GM19463 (cell line): ENCODE results near the gene DGCR6L.
"Not testable (repeated sequence)": the region's sequence is repeated elsewhere in the genome, so short reads cannot be mapped to it uniquely, and the experiment has no call there.

Experiments
- ATAC-seq: cut with Tn5 transposase; IDR thresholded peaks from one replicate; pipeline ENCODE4 v1.9.1; 2021; ENCODE audit warnings: mild to moderate bottlenecking, moderate library complexity; ENCODE audit not compliant: unreplicated experiment

The DGCR6L gene

DNA sequence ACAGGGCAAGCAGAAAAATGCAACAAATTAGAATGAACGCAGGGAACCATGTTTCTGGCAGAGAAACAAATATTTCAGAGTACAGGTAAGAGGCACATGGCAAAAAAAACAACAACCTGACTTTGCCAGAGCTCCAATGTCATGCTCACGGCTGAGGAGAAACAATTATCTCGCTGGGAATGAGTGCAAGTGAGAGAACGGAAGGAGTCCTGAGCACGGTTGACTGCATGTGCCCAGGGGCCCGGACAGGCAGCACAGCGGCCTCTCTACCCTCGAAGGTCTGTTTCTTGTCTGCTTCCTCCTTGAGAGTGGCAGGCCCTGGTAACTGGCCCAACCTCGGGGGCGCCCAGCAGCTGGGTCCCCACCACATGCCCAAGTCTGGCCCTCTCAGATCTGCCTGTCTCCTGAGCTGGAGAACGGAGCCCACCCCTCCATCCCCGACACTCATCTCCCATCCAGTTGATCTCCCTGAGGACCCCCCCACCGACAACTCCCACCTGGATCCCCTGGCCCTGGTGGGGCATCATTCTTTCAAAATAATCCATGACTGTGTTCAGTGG lies 27.1 kb downstream of the DGCR6L start:
- ATAC-seq, result no peak

DNA sequence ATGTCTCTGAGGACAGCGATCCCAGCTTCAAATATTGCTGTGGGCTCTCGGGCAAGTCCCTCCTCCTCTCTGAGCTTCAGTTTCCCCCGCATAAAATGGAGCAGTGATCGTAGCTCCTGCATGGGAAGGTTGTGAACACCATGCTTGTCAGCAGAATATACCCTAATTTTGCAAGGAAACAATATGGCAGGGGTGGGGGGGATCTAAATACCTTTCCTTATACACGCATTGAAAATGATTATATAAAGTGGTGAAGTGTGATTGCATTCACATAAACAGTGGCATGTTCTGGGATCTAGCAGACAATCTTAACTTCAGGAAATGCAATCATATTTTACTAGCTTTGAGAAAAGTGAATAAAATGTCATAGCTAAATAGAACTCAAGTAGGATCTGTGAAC lies 27.8 kb downstream of the DGCR6L start:
- ATAC-seq, result no peak

DNA sequence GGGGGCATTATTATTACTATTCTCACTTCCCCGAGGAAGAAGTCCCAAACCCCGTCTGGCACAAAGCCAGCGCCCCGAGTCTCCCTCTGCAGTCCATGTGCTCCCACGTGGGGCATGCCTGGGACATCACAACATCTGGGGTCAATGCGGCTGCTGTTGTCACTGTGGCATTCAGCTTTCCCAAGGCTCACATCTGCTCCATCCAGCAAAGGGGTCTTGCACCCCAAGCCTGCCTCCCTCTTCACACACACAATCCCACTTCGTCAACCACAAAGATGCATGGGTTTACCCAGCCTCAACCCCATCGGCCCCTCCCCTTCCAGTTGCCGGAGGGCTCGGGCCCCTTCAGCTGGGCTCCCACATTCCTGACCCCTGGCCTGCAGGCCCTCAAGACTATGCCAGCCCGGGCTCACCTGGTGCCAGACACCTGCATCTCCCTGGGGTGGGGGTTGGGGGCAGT lies 28.2 kb downstream of the DGCR6L start:
- ATAC-seq, result no peak

DNA sequence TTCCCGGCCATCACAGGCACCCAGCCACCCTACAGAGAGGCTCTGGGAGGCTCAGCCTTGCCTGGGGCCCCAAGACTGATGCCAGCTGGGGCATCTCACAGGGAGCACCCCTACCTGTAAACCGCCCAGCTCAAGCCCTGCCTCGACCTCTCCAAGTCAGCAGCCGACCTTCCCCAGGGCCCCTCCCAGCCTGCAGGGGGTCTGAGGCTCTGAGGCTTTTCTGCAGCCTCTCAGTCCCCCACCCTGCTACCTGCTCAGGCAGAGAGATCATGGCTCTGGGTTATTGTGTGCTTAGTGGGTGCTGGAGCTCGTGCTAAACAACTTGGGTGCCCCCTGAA lies 28.6 kb downstream of the DGCR6L start:
- ATAC-seq, result no peak

DNA sequence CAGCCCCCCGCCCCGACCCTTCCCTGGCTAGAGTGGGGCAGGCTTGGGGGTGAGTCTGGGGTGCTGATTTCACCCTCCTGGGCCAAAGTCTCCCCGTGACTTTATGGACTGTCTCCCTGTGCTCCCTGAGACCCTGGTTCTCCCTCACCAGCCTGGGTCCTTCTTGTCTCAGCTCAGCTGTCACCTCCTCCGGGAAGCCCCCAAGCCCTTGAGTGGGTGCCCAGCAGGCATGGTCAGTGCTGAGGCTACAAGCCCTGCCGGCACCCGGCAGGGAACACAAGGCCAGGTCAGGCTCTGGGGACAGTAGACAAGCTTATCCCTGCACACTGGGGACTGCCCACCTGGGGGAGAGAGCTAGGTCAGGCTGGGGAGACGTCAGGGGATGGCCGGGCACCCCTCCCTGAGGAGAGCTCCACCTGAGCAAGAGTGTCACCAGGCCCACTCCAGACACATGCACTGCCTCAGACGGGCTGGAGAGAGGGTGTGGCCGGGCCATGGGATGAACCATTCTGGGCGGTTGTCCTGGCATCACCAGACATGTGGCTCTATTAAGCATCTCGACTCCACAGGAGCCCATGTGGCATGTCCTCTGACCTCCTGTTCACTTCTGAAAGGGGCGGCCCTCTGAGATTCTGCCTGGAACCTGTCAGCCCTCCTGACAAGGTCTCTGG lies 29.1 kb downstream of the DGCR6L start:
- ATAC-seq, result no peak

DNA sequence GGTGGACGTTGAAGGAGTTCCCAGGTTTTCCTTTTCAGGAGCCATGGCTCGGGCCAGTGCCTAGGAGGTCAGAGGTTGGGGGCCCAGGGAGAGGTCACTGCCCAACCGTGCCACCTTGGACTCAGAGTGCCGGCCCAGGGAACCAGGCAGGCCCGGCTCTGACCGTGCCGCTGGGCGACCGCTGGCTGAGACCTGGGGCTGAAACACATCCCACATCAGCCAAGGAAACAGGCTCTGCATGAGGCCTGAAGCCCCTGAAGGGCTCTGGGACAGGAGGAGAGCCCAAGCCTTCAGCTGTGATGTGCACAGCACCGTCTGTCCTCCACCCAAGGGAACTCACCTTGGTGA lies 29.8 kb downstream of the DGCR6L start:
- no peak for ATAC-seq

DNA sequence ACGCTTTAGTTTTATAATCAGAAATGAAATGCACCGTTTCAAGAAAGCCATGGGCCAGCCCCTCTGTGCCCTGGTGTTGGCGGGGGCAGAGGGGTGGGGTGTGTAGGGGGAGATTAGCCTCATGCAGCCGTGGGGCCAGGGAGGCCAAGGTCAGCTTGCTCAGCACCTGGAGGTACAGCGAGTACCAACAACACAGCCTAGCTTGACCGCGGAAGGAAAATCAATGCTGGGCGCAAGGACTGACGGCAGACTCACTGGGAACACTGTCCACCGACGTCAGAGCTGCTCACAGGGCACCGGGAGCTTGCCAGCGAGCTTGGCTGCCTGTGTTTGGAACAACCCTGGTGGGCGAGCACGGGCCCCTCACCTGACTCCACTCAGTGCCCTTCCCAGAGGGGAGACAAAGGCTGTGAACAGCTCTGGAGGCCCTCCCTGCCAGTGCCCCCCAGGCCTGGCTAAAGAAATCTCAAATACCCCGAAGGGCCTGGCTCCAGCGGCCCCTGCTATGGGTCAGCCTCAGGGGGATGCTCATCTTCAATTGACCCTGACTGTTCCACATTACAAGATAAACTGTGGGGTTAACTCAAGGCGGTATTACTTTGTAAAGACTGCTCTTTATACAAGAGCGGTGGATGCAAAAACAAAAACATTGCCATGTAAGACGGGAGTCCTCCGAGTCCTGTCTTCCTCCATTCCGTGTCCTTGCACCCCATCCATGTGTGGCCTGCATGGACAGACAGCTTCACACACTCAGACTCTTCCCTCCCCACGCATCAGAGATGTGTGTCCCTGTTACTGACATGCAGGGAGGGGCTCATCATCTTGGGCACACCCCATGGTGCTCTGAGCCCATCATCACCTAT lies 30.4 kb downstream of the DGCR6L start:
- ATAC-seq, result not testable (repeated sequence)

DNA sequence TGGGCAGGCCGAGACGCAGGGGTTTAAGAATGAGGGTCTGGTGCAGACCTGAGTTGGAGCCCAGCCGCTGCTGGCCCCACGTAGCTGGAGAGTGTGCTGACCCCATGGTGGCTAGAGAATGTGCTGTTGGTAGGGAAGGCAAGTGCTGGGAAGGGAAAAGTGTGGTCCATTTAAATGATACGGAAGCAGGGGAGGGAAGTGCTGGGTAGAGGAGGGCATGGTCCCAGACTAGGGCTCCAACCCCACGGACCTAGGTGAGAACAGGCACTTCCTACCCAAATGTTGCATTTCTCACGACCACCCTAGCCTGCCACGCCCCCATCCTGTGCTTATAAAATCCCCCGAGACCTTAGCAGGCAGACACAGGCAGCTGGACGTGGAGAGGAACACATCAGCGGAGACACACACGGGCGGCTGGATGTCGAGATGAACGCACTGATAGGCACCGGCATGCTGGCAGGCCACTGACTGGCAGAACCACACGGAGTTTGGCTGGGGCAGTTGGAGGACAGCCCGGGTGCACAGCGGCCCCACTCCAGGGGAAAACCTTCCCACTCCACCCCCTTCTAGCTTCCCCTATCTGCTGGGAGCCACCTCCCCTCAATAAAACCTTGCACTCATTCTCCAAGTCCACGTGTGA lies 33.0 kb downstream of the DGCR6L start:
- not testable (repeated sequence) for ATAC-seq

DNA sequence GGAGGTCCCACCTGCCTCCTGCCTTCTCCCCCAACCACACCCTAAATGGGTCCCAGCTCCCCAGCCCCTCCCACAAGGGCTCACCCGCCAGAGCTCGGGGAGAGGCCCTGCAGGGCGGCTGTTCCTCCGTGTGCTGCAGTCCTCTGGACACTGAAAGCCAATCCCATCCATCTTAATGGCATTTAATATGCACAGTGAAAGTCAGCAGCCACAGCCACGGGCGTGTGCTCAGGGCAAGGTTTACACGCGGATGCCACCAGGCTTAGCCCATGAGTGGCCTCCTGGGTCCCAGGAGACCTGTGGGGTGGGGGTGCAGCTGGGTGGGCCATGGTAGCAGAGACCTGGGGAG lies 33.6 kb downstream of the DGCR6L start:
- ATAC-seq, result not testable (repeated sequence)

DNA sequence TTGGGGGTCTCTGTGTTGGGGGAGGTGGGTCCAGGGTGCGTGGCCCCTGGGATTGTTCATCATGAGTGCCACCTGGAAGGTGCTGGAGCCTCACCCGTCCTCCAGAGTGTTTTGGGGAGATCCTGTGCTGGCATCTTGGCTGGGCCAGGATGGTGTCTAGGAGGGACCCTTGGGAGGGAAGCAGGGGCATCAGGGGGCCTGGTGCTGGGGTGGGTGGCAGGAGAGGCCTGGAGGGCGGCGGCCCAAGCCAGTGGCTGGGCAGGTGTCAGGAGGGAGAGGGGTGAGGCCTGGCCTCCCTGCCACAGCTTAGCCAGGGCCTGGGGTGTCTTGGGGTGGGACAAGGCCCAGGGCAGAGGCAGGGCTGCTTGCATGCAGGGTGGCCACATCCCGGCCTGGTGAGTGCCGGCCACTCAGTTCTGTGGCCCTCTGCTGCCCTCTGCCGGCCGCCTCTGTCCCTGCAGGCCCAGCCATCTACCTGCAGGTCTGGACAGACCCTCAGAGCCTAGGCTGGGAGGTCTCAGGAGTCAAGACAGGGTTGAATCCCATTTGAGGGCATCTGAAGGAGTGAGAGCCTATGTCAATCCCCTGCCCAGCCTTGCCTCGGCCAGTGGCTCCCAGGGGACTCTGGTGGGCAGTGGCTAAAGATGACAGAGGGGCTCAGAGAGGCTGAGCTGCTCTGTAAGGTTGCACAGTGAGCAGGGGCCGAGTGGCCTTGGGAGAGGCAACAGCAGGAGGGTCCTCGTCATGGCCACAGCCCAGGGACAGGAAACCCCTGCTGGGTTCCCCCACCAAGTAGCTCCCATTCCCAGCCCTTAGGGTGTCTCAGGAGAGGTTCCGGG lies 34.2 kb downstream of the DGCR6L start:
- ATAC-seq, result not testable (repeated sequence)

DNA sequence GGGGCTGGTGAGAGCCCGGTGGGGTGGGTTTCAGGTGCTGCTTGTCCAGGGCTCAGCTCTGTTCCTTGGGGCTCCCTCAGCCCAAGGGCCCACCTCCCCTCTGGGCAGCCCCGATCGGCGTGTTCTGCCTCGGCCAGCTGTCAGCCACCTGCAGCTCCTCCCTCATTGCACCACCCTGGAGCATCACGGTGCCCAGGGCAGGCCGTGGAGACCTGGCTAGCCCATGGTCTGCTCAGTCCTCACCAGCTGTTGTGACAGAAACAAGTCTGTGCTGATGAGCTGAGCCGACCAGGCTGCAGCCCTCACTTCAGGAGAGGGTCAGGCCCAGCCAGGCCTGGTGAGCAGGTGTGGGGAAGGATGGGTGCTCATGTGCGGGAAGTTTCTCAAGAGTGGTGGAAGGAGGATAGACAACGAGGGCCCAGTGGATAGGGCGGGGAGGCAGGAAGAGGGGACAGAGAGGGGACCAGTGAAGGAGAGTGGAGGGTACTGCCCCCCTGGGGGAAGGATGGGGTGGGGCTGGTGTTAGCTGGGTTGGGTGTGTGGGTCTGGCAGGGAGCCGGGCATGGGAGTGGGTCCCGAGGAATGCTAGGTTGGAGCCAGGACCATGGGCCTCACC lies 35.3 kb downstream of the DGCR6L start:
- no peak for ATAC-seq

DNA sequence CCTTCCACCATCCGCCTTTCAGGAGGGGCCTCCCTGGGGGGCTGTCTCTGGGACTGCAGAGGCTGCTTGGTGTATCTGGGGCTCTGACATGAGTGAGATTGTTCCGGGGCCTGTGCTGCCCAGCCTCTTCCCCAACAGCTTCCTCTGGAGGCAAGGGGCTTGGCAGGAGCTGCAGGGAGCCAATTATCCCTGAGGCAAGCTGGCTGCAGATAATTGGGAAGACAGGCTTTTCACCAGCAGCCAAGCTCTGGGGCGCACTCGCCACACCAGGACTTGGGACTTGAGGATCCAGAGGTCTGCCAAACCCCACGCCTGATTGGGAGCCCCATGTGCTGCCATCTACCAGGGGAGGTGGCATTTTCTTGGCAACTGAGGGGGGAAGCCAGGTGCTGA lies 36.2 kb downstream of the DGCR6L start:
- ATAC-seq, result no peak

DNA sequence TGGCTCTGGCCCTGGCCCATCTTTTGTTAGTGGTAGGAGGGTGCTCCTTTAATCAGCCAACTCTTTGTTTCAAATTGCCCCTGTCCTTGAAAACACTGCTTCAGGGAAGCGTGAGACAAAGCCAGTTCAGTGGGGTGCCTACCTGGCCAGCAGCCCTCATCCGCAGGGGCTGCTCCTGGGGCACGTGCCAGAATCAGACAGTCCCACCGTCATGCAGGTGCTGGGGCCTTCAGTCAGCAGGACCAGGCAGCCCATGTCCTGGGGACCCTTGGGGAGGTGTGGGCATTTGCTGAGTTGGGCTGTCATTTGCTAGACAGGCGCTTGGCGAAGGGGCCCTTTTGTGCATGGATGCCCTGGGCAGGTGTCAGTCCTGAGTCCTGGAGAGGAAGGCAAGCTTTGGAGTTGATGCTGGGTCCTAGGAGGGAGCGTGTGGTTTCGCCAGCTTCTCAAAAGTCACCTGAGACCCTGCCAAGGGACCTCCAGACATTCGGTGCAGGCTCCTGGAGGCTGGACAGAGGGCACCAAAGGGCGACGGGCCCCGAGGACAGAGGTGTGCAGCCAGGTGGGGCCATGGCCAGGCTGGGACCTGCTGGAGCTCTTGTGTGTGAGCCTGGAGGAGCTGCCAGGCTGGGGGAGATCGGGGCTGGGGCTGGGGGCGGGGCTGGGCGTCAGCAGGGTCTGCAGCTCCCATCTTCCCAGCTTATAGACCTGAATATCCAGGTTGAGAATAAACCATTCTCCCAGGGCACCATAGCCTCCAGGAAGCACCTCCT lies 36.8 kb downstream of the DGCR6L start:
- no peak for ATAC-seq

DNA sequence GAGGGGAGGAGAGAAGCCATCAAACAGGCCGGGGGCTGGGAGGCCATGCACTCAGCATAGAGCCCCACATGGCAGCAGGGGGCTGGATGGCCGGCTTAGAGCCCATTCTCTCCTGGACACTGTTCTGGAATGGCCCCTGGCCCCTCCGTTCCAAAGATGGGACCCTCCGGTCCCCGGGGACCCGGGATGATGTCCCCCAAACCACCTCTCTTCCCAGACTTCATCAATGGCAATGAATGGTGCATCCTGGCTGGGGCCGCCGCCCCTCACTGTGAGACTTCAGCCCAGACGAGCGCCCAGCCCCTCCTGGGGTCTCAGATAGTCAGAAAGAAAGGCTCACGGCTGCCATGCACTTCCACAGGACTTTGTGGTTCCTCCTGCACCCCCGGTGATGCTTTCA lies 38.0 kb downstream of the DGCR6L start:
- ATAC-seq, result no peak

DNA sequence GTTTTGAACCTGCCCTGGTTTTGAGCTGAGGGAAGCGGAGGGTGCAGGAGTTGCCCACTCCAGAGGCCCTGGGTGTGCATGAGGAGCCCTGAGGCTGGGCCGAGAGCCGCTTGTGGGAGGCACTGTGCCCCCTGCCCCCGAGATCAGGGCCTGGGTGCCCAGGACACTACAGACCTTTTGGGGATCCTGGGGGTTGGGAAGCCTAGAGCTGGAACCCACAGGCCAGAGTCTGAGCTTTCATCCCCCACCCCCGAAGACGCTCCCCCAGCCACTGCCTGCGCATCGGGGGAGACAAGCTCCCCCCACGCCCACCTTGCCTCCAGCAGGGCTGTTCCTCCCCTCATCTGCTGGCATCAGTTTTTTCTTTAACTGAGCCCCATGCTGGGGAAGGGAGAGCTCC lies 38.4 kb downstream of the DGCR6L start:
- not testable (repeated sequence) for ATAC-seq

DNA sequence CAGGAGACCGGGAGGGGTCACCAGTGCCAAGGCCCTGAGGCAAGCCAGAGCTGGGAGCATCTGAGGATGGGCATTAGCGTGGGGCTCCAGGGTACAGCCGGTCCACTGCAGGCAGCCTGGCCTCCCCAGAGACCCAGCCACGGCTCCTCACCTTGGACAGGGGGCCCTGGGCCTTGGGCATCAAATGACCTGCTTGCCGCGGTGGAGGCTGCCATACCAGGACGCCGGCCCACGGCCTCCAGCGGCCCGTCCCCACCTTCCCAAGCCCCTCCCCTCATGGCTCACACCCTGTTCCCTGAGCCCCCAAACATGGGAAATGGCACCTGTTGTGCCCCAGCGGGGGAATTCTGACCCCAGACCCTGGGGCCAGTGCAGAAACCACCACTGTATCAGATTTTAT lies 39.0 kb downstream of the DGCR6L start:
- no peak for ATAC-seq

DNA sequence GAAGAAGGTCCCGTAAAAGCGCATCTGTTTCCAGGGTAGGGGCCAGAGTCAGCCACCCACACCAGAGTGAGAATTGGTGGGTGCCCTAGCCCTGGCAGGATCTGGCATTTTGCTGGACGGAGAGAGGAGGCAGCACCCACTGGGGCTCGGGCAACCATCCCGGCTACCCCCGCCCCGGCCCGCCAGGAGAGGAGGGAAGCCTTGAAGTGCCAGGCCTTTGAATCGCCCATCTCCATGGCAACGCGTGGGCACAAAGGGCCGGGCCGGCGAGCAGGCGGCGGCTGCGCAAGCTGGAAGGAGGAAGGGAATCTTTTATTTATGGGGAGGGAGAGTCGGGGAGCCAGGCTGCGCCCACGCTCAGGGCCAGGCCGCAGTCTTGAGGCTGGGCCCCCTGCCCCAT lies 39.7 kb downstream of the DGCR6L start:
- ATAC-seq, result not testable (repeated sequence)

DNA sequence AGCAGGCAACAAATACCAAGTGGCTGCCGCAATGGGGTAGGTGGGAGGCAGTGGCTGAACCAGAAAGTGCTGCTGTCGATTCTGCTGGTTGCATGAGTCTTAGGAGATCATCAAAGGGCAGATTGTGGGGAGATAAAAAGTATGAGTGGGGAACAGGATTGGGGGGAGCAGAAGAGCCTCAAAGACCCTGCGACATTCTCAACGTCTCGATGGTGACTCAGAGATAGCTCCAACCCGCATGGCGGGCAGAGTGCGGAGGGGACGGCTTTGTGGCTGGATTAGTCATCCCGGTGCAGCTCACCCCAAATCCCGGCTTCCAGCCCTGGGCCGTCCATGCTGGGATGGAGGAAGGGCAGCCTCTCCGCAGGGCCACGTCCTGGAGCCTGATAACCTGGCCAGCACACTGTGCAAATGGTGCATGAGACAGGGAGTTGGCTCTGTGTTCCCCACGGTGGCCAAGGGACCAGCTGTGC lies 40.2 kb downstream of the DGCR6L start:
- ATAC-seq, result no peak

DNA sequence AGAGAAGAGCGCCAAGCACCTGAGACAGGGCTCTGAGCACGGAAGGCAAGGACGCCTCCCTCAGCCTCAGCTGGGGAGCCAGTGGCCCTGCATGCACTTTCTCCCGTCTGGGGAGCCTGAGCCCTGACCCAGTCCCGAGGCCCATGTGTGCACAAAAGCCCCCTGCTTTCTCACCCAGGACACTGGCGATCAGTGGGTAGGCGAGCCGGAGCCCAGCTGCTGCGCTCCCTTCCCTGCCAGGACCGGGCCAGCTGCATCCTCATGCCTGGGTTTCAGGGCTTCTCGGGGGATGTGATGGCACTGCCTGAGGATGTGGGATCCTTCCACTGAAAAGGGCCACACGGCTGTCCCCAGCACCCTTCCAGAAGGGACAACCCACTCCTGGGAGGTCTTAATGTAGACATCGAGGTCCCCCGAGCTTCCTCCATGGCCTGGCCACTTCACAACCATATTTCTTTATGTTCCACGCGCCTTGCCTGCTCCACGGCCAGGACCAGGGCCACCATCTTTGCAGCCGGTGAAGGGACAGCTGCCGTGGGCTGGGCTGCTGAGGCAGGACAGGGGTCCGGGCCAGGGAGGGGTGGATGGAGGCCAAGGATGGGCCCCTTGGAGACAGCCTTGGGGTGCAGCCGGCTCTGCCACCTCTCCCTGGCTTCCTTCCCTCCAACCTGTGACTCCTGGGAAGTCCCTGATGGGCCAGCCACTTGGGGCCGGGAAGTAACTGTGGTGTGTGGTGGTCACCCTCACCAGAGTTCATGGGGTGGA lies 41.0 kb downstream of the DGCR6L start:
- ATAC-seq, result not testable (repeated sequence)
